Right atrium auricular region (tissue), 2 donors: Measurements from ENCODE around the gene GRIK1. TPM values are rescaled to one million over a fixed set of nuclear protein-coding genes. Genes with fewer than 3 reads are reported as not detected.

ENCODE experiments used
- DNase-seq: peaks from one replicate; pipeline ENCODE4 v3.0.0-alpha.2; 2019; ENCODE audit warnings: low spot score
- H3K27ac ChIP-seq, 2 donors: fragments of 200-600 bp; sonication (generic); 1 replicate in 1 of 2; 2 replicates in 1 of 2; pipeline ENCODE4 v1.5.1; 2016 to 2019
- H3K27me3 ChIP-seq, 2 donors: fragments of 200-600 bp; sonication (generic); one replicate each; pipeline versions ENCODE4 v1.5.1 to v1.6.0; 2017 to 2019
- H3K36me3 ChIP-seq: fragments of 200-600 bp; sonication (generic); one replicate; pipeline ENCODE4 v1.5.1; 2016
- H3K4me1 ChIP-seq, 2 donors: fragments of 200-600 bp; sonication (generic); one replicate each; pipeline versions ENCODE4 v1.5.1 to v1.6.0; 2017 to 2019
- H3K4me3 ChIP-seq, 2 donors: fragments of 200-600 bp; sonication (generic); 1 replicate in 1 of 2; 2 replicates in 1 of 2; pipeline ENCODE4 v1.5.1; 2017 to 2019; ENCODE audit warnings: mild to moderate bottlenecking in 1 of 2, moderate library complexity in 1 of 2
- H3K9me3 ChIP-seq, 2 donors: fragments of 200-600 bp; sonication (generic); one replicate each; pipeline ENCODE4 v1.5.1; 2019
- total RNA-seq, 2 donors: library from RNA; depleted of rRNA; stranded (reverse); fragments of >200 nt; gene quantifications; one replicate each; pipeline ENCODE4 v1.1.0, GENCODE V29; 2016
- TF ChIP-seq, protein P1 (sequence below), 2 donors: fragments of 200-600 bp; sonication (generic); IDR thresholded peaks; one replicate each; pipeline ENCODE4 v1.5.1; 2019; ENCODE audit warnings: antibody characterized with exemption in 2 of 2

Gene GRIK1
- total RNA-seq, 2 donors from 2014 or later, result not detected

DNA sequence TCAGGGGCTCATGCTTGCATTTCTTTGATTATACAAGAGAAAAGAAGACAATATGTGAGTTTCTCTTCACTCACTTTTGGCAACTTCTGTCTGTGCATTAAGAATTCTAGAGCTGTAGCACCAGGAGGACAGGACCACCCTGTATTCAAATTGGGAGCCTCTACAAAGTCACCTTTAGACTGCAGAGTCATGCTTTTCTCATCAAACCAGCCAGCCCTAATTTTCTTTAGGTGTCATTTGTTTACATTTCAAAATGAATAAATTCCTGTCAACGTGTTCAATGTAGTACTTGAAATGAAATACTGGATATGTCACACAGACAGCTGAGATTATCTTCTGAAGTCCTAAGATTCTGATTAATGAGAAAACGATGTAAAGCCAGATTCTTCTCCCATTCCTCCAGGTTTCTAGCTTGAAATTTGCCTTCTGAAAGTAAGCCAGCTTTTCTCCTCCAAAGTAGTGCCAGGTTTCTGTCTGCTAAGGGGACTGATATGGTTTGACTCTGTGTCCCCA is 177.2 kb downstream of the GRIK1 start:
- H3K4me1 ChIP-seq, result no peaks in the 10 kb centered on the region
- H3K36me3 ChIP-seq, result no peaks in the 10 kb centered on the region
- DNase-seq, result no peak
- H3K9me3 ChIP-seq, result no peaks in the 10 kb centered on the region
- TF ChIP-seq, protein P1, sequence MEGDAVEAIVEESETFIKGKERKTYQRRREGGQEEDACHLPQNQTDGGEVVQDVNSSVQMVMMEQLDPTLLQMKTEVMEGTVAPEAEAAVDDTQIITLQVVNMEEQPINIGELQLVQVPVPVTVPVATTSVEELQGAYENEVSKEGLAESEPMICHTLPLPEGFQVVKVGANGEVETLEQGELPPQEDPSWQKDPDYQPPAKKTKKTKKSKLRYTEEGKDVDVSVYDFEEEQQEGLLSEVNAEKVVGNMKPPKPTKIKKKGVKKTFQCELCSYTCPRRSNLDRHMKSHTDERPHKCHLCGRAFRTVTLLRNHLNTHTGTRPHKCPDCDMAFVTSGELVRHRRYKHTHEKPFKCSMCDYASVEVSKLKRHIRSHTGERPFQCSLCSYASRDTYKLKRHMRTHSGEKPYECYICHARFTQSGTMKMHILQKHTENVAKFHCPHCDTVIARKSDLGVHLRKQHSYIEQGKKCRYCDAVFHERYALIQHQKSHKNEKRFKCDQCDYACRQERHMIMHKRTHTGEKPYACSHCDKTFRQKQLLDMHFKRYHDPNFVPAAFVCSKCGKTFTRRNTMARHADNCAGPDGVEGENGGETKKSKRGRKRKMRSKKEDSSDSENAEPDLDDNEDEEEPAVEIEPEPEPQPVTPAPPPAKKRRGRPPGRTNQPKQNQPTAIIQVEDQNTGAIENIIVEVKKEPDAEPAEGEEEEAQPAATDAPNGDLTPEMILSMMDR (IDR thresholded peaks at IDR 0.05), result no peak
- H3K27me3 ChIP-seq, result no peaks in the 10 kb centered on the region
- H3K27ac ChIP-seq, result no peak overlapping the region
- H3K4me3 ChIP-seq, result no peak overlapping the region

DNA sequence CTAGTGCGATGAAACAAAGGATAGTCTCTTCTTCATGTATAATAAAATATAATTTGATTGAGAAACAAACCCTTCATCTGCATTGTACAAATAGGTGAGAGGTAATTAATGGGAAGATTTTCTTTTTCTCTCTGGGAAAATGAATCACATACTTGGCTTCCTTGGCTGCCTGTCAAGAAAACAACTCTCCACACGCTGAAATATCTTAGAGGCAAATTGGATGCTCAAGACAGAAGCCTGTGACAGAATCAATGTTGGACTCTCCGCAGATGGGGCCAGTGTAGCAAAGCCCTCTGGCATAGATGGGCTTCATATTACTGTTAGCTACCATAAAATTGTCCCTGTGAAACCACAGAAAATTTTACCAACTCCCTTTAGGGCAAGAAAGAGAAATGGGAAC is 186.6 kb downstream of the GRIK1 start:
- H3K4me1 ChIP-seq, result no peaks in the 10 kb centered on the region
- no peak overlapping the region for H3K27ac ChIP-seq
- TF ChIP-seq, protein P1 (IDR thresholded peaks at IDR 0.05), result no peak
- H3K9me3 ChIP-seq, result no peaks in the 10 kb centered on the region
- DNase-seq, result no peak
- no peaks in the 10 kb centered on the region for H3K27me3 ChIP-seq
- no peak overlapping the region for H3K4me3 ChIP-seq
- H3K36me3 ChIP-seq, result no peaks in the 10 kb centered on the region

DNA sequence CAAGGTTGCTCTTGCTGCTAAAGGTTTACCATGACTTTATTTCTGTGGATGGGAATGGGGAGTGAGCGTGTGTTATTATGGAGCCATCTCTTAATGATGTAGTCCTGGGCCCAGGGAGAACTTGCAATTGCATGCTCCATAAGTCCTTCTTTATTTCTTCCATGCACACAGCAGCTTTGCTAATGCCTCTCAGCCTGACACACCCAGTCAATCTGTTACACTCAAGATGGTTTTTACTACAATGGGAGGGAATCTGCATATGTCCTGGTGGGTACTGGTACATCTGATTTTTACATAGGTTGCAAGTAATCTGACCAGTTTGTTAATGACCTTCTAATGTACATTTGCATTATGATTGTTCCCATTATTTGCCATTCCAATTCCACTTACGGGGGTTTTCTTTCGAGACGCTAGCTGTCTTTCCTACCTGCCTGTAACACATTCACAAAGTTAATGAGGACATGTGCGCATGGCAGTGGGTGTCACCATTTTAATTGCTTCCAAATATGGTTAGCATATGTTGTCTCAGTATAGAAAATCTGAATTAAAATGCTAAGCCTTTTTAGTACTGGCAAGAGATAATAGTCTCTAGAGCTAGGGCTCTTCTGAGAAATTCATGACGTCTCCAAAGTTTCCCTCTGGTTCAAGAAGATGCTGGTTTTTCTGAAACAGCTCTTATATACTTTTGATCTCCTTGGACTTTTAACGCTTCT is 188.2 kb downstream of the GRIK1 start:
- Histone ChIP-seq H3K27me3 (no peaks in the 10 kb centered on the region), H3K36me3 (no peaks in the 10 kb centered on the region), H3K4me3 (no peak overlapping the region), H3K4me1 (no peaks in the 10 kb centered on the region), H3K9me3 (no peaks in the 10 kb centered on the region), H3K27ac (no peak overlapping the region)
- TF ChIP-seq, protein P1 (IDR thresholded peaks at IDR 0.05), result no peak
- DNase-seq, result no peak

DNA sequence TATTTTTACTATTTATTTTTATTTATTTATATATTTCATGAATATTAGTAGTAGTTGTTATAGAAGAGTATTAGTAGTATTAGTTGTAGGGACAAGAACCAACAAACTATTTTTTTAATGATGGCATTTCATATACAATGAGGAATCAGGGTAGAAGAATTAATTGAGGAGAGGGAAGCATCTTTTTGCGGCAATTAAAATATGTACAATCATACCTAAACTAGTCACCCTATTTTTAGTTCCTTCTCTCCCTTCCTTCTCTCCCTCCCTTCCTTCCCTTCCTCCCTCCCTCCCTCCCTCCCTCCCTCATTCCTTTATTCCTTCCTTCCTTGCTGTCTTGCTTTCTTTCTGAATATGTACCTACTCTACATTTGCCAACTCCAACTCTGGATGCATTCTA is 189.8 kb downstream of the GRIK1 start:
- TF ChIP-seq, protein P1 (IDR thresholded peaks at IDR 0.05), result no peak
- H3K4me1 ChIP-seq, result no peaks in the 10 kb centered on the region
- H3K27me3 ChIP-seq, result no peaks in the 10 kb centered on the region
- H3K4me3 ChIP-seq, result no peak overlapping the region
- no peaks in the 10 kb centered on the region for H3K9me3 ChIP-seq
- no peak overlapping the region for H3K27ac ChIP-seq
- no peak for DNase-seq
- no peaks in the 10 kb centered on the region for H3K36me3 ChIP-seq

DNA sequence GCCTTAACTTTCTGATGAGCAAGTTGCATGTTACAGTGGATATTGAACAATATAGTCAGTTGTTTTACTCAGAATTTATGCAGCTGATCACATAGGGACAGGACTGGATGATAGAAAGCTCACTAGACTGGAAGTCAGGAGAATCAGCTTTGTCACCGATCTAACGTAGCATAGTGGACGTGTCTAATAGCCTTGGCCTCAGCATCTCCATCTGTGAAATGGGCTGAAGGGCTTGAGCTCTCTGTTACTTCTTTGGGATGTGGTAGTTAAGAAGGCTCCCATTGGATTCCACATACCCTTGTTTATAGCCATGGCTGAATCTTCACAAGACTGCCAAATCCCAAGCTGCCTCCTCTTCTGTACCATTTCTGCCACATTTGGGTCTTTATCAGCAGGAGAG is 190.6 kb downstream of the GRIK1 start:
- no peak overlapping the region for H3K27ac ChIP-seq
- H3K9me3 ChIP-seq, result no peaks in the 10 kb centered on the region
- H3K4me3 ChIP-seq, result no peak overlapping the region
- no peak for DNase-seq
- H3K4me1 ChIP-seq, result no peaks in the 10 kb centered on the region
- TF ChIP-seq, protein P1 (IDR thresholded peaks at IDR 0.05), result no peak
- H3K36me3 ChIP-seq, result no peaks in the 10 kb centered on the region
- H3K27me3 ChIP-seq, result no peaks in the 10 kb centered on the region
